Astrocyte of the cerebellum (primary cell): Measurements from ENCODE around the gene DCUN1D3.
A peak's percentile ranks its signal among the peaks of the same experiment; 100 is the strongest.

Source experiments
- DNase-seq: peaks from one replicate; pipeline ENCODE4 v3.0.0-alpha.2; 2011; ENCODE audit warnings: low read depth
- H3K4me3 ChIP-seq: 2 replicates; pipeline ENCODE4 v1.5.1; 2011; ENCODE audit warnings: mild to moderate bottlenecking, low read depth, low read length, moderate library complexity
- CTCF ChIP-seq: IDR thresholded peaks from 2 replicates; pipeline ENCODE4 v1.5.1; 2012; ENCODE audit warnings: low read length, low read depth, moderate library complexity, mild to moderate bottlenecking; ENCODE audit errors: missing control alignments
- in situ Hi-C: cut with HindIII; loops from 2 replicates; pipeline ENCODE4 v1.10.0; 2017; ENCODE audit warnings: low sequenced_read_pairs

The DCUN1D3 gene

GRCh38 chr16:20903116-20903898 lies 3.1 kb upstream of the DCUN1D3 start:
- in situ Hi-C loops: no loop called here
- DNase-seq: no peak
- no peak for TF ChIP-seq CTCF
- no peak overlapping the region for H3K4me3 ChIP-seq

DNA sequence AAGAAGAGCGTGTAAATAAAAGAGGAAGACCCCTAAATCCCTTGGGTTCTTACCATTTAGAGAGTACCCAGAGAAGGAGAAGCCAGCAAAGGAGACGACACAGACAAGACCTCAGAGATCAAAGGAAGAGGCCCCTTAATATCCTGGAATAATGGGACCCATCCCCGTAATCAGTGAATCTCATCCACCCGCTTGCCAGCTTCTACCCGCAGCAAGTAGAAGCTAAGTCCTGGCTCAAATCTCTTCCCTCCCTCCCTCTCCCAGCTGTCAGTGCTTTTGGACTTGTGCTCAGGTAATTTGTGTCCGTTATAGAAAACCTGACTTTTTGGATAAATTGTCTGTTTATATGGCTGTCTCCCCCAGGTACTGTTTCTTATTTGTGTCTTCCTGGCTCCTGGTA lies 2.3 kb upstream of the DCUN1D3 start:
- no peak overlapping the region for H3K4me3 ChIP-seq
- in situ Hi-C loops: no loop called here
- DNase-seq: no peak
- no peak for TF ChIP-seq CTCF

GRCh38 chr16:20901436-20902112 lies 1.4 kb upstream of the DCUN1D3 start:
- in situ Hi-C loops: no loop called here
- TF ChIP-seq CTCF: no peak
- peak overlapping the region; percentile 71 for H3K4me3 ChIP-seq
- no peak for DNase-seq

DNA sequence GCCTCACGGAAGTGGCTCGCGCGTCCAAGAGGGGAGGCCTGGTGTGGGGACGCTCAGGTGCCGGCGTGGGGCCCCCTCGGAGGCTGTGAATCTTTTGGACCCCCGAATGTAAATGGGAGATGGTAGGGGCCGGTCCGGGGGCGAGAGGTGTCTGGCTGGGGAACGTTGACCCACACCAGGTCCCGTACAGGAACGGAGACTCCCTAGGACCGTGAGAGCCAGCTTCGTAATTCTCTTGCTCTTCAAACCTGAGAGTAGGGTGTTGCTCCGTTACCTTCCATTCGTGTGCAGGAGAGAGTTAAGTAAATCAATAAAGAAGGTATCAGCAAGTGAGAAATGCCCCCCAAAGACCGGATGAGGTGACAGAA lies 894 bp upstream of the DCUN1D3 start:
- peak overlapping the region; percentile 71 for H3K4me3 ChIP-seq
- in situ Hi-C loops: no loop called here
- no peak for TF ChIP-seq CTCF
- DNase-seq: no peak

- H3K4me3 ChIP-seq: peak overlapping the region; percentile 71
- TF ChIP-seq CTCF: no peak
- no peak for DNase-seq
- in situ Hi-C loops: no loop called here
Observed at GRCh38 chr16:20899477-20900298, 470 bp downstream of the DCUN1D3 start.

GRCh38 chr16:20899071-20899470 lies 1.1 kb downstream of the DCUN1D3 start:
- TF ChIP-seq CTCF: no peak
- DNase-seq: peak; percentile 37
- H3K4me3 ChIP-seq: peak overlapping the region; percentile 71
- in situ Hi-C loops: no loop called here
